GM18870 (cell line): Measurements from ENCODE around the gene MORC1.
A peak's percentile ranks its signal among the peaks of the same experiment; 100 is the strongest.

ENCODE experiments used
- ATAC-seq: cut with Tn5 transposase; IDR thresholded peaks from one replicate; pipeline ENCODE4 v1.9.1; 2021; ENCODE audit warnings: moderate library complexity; ENCODE audit not compliant: unreplicated experiment

Gene MORC1

GRCh38 chr3:109035082-109035481 lies 82.9 kb downstream of the MORC1 start:
- no peak for ATAC-seq

GRCh38 chr3:109033000-109033660 lies 84.8 kb downstream of the MORC1 start:
- no peak for ATAC-seq

GRCh38 chr3:109028753-109029152 lies 89.2 kb downstream of the MORC1 start:
- ATAC-seq: no peak

- no peak for ATAC-seq
These were observed 91.1 kb downstream of the MORC1 start for GRCh38 chr3:109026821-109027220.

- ATAC-seq: no peak
These were observed 92.0 kb downstream of the MORC1 start for GRCh38 chr3:109025896-109026295.

- peak; percentile 79 for ATAC-seq
These were observed 94.2 kb downstream of the MORC1 start for GRCh38 chr3:109023656-109024254.

GRCh38 chr3:109023167-109023566 lies 94.8 kb downstream of the MORC1 start:
- ATAC-seq: no peak

GRCh38 chr3:109021556-109021955 lies 96.4 kb downstream of the MORC1 start:
- no peak for ATAC-seq

GRCh38 chr3:109018828-109019227 lies 99.1 kb downstream of the MORC1 start:
- ATAC-seq: no peak

GRCh38 chr3:109005443-109005842 lies 112.5 kb downstream of the MORC1 start:
- no peak for ATAC-seq

- no peak for ATAC-seq
These were observed 119.5 kb downstream of the MORC1 start for GRCh38 chr3:108998436-108998835.

GRCh38 chr3:108985844-108986243 lies 132.1 kb downstream of the MORC1 start:
- no peak for ATAC-seq

GRCh38 chr3:108983051-108983450 lies 134.9 kb downstream of the MORC1 start:
- ATAC-seq: no peak

GRCh38 chr3:108976058-108976457 lies 141.9 kb downstream of the MORC1 start:
- ATAC-seq: no peak

GRCh38 chr3:108973019-108973418 lies 144.9 kb downstream of the MORC1 start:
- no peak for ATAC-seq

GRCh38 chr3:108972482-108972881 lies 145.5 kb downstream of the MORC1 start:
- no peak for ATAC-seq

- no peak for ATAC-seq
These were observed 147.4 kb downstream of the MORC1 start for GRCh38 chr3:108970561-108970960.

- ATAC-seq: no peak
These were observed 151.2 kb downstream of the MORC1 start for GRCh38 chr3:108966773-108967172.

- no peak for ATAC-seq
These were observed 158.9 kb downstream of the MORC1 start for GRCh38 chr3:108959017-108959416.

- ATAC-seq: no peak
These were observed 164.2 kb downstream of the MORC1 start, which contains the start of gene GUCA1C for GRCh38 chr3:108953700-108954099. Gene GUCA1C, minus strand, starts transcription at chr3:108953879. Its CDS starts 117 bp downstream, at chr3:108953762.

GRCh38 chr3:108953210-108953609 lies 164.7 kb downstream of the MORC1 start:
- ATAC-seq: no peak

- no peak for ATAC-seq
These were observed 166.0 kb downstream of the MORC1 start for GRCh38 chr3:108951820-108952501.
